Measurements from ENCODE around the gene PCGF6. TPM values are rescaled to one million over a fixed set of nuclear protein-coding genes. Genes with fewer than 3 reads are reported as not detected.

Gene PCGF6
- total and polyA plus RNA-seq, 2 donors (not counting 1 experiment from before 2014, with no cell fraction given): 3.5 to 7.4 TPM

- ChIA-PET POLR2A (no interaction called here), CTCF (interaction anchor here (0.7 to 3.4 kb wide), 13 partner anchors 9 to 564 kb away, joined by 3 to 30 read pairs (median 5); partner anchors contain the start of genes ATP5MK, CNNM2, CYP17A1 and PCGF6)
- no peak overlapping the region for H3K9ac ChIP-seq (ENCODE audit: low read length)
- no peaks in the 10 kb centered on the region for H4K20me1 ChIP-seq (ENCODE audit: control insufficient read depth, insufficient read depth, low read length, poor library complexity, severe bottlenecking)
- H3K79me2 ChIP-seq (ENCODE audit: control insufficient read depth, insufficient read depth, low read length): no peaks in the 10 kb centered on the region
- ATAC-seq (ENCODE audit: low read depth) (no peak), DNase-seq (peak; percentile 36)
- Mint-ChIP-seq H3K27ac (no peak overlapping the region), H3K9me3 (ENCODE audit: insufficient read depth) (no peaks in the 10 kb centered on the region), H3K27me3 (no peaks in the 10 kb centered on the region), H3K4me3 (no peak overlapping the region), H3K4me1 (no peaks in the 10 kb centered on the region)
- intact Hi-C loops (cut with micrococcal nuclease): loop anchor here (1.0 to 10.0 kb wide), 3 partner anchors 269 to 499 kb away; no protein-coding TSS in a partner anchor
- no peak overlapping the region for H3K27ac ChIP-seq (ENCODE audit: low read length in 2 of 2)
- no peaks in the 10 kb centered on the region for H3K27me3 ChIP-seq (replicated peaks in 1 of 4; ENCODE audit: control extremely low read depth in 1 of 4, control insufficient read depth in 3 of 4, insufficient read depth in 4 of 4, low read length in 3 of 4)
- peaks cover 3 to 16% of the 10 kb centered on the region in 2 experiments for H3K36me3 ChIP-seq (replicated peaks in 1 of 2; ENCODE audit: control extremely low read depth in 1 of 2, control insufficient read depth in 1 of 2, extremely low read depth in 1 of 2, insufficient read depth in 2 of 2, low read length in 1 of 2)
- TF ChIP-seq, protein P1, sequence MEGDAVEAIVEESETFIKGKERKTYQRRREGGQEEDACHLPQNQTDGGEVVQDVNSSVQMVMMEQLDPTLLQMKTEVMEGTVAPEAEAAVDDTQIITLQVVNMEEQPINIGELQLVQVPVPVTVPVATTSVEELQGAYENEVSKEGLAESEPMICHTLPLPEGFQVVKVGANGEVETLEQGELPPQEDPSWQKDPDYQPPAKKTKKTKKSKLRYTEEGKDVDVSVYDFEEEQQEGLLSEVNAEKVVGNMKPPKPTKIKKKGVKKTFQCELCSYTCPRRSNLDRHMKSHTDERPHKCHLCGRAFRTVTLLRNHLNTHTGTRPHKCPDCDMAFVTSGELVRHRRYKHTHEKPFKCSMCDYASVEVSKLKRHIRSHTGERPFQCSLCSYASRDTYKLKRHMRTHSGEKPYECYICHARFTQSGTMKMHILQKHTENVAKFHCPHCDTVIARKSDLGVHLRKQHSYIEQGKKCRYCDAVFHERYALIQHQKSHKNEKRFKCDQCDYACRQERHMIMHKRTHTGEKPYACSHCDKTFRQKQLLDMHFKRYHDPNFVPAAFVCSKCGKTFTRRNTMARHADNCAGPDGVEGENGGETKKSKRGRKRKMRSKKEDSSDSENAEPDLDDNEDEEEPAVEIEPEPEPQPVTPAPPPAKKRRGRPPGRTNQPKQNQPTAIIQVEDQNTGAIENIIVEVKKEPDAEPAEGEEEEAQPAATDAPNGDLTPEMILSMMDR (IDR thresholded peaks at IDR 0.05): peak; percentile 81
- no peak for TF ChIP-seq EZH2 (IDR thresholded peaks at IDR 0.05; ENCODE audit: borderline replicate concordance, insufficient read depth, low read depth, low read length, poor library complexity, severe bottlenecking)
- H3K4me2 ChIP-seq (replicated peaks; ENCODE audit: low read depth, low read length, poor library complexity, severe bottlenecking): no peak overlapping the region
- WGBS (ENCODE audit: insufficient coverage): no CpG with 5 or more reads among the region's 2 CpGs
- H3K4me1 ChIP-seq (ENCODE audit: control insufficient read depth in 2 of 2, insufficient read depth in 2 of 2, low read length in 2 of 2): no peaks in the 10 kb centered on the region
- no peak overlapping the region for H2AFZ ChIP-seq (ENCODE audit: insufficient read depth, low read depth, low read length, poor library complexity, severe bottlenecking)
- H3K9me3 ChIP-seq (ENCODE audit: control extremely low read depth in 1 of 3, control insufficient read depth in 2 of 3, insufficient read depth in 1 of 3, low read length in 2 of 3): no peaks in the 10 kb centered on the region
- H3K4me3 ChIP-seq (ENCODE audit: control extremely low read depth in 1 of 5, extremely low read depth in 1 of 5, insufficient read depth in 1 of 5, low read depth in 2 of 5, low read length in 4 of 5): no peak overlapping the region
Observed at GRCh38 chr10:103333934-103334520, 16.9 kb downstream of the PCGF6 start.

- ChIA-PET CTCF (no interaction called here), POLR2A (no interaction called here)
- DNase-seq: no peak
- intact Hi-C loops (cut with micrococcal nuclease): no loop called here
- Mint-ChIP-seq H3K9me3 (ENCODE audit: insufficient read depth) (no peaks in the 10 kb centered on the region), H3K27ac (no peak overlapping the region), H3K4me1 (no peaks in the 10 kb centered on the region), H3K27me3 (no peaks in the 10 kb centered on the region), H3K4me3 (no peak overlapping the region)
- no peaks in the 10 kb centered on the region for H3K4me1 ChIP-seq (ENCODE audit: control insufficient read depth in 2 of 2, insufficient read depth in 2 of 2, low read length in 2 of 2)
- peaks cover 0 to 9% of the 10 kb centered on the region in 2 experiments for H3K36me3 ChIP-seq (replicated peaks in 1 of 2; ENCODE audit: control extremely low read depth in 1 of 2, control insufficient read depth in 1 of 2, extremely low read depth in 1 of 2, insufficient read depth in 2 of 2, low read length in 1 of 2)
- no peaks in the 10 kb centered on the region for H4K20me1 ChIP-seq (ENCODE audit: control insufficient read depth, insufficient read depth, low read length, poor library complexity, severe bottlenecking)
- no peak overlapping the region for H3K9ac ChIP-seq (ENCODE audit: low read length)
- ATAC-seq (ENCODE audit: low read depth): no peak
- no peaks in the 10 kb centered on the region for H3K79me2 ChIP-seq (ENCODE audit: control insufficient read depth, insufficient read depth, low read length)
- no peak overlapping the region for H3K4me3 ChIP-seq (ENCODE audit: control extremely low read depth in 1 of 5, extremely low read depth in 1 of 5, insufficient read depth in 1 of 5, low read depth in 2 of 5, low read length in 4 of 5)
- no peaks in the 10 kb centered on the region for H3K9me3 ChIP-seq (ENCODE audit: control extremely low read depth in 1 of 3, control insufficient read depth in 2 of 3, insufficient read depth in 1 of 3, low read length in 2 of 3)
- 100% methylated on average over 3 of the region's 7 CpGs for WGBS (ENCODE audit: insufficient coverage)
- TF ChIP-seq, protein P1 (IDR thresholded peaks at IDR 0.05): no peak
- TF ChIP-seq EZH2 (IDR thresholded peaks at IDR 0.05; ENCODE audit: borderline replicate concordance, insufficient read depth, low read depth, low read length, poor library complexity, severe bottlenecking): no peak
- H3K4me2 ChIP-seq (replicated peaks; ENCODE audit: low read depth, low read length, poor library complexity, severe bottlenecking): no peak overlapping the region
- no peak overlapping the region for H2AFZ ChIP-seq (ENCODE audit: insufficient read depth, low read depth, low read length, poor library complexity, severe bottlenecking)
- no peak overlapping the region for H3K27ac ChIP-seq (ENCODE audit: low read length in 2 of 2)
- H3K27me3 ChIP-seq (replicated peaks in 1 of 4; ENCODE audit: control extremely low read depth in 1 of 4, control insufficient read depth in 3 of 4, insufficient read depth in 4 of 4, low read length in 3 of 4): no peaks in the 10 kb centered on the region
Observed at GRCh38 chr10:103327906-103328305, 23.0 kb downstream of the PCGF6 start.

Data from B cell (primary cell).